Mesenchymal stem cell (in vitro differentiated cells and primary cell): ENCODE results near the gene PRR18.

ENCODE experiments used
- DNase-seq: peaks from one replicate; pipeline ENCODE4 v3.0.0-alpha.2; 2013
- H2AFZ ChIP-seq: one replicate; pipeline ENCODE4 v1.6.1; 2013; ENCODE audit warnings: low read depth, mild to moderate bottlenecking, control low read depth, inconsistent platforms, low read length, moderate library complexity
- H2AK5ac ChIP-seq: 2 replicates; pipeline ENCODE4 v1.6.1; 2013; ENCODE audit warnings: low read length, moderate library complexity, mild to moderate bottlenecking, inconsistent platforms; ENCODE audit not compliant: severe bottlenecking
- H2BK120ac ChIP-seq: one replicate; pipeline ENCODE4 v1.6.1; 2013; ENCODE audit warnings: low read depth, mild to moderate bottlenecking, inconsistent platforms, low read length, moderate library complexity
- H2BK12ac ChIP-seq, 2 experiments: one replicate each; pipeline ENCODE4 v1.6.1; 2013; ENCODE audit warnings: inconsistent platforms in 2 of 2, low read length in 2 of 2, mild to moderate bottlenecking in 2 of 2, moderate library complexity in 2 of 2, control low read depth in 1 of 2
- H2BK15ac ChIP-seq: one replicate; pipeline ENCODE4 v1.6.1; 2013; ENCODE audit warnings: mild to moderate bottlenecking, low read depth, inconsistent platforms; ENCODE audit not compliant: poor library complexity, severe bottlenecking
- H2BK5ac ChIP-seq: 2 replicates; pipeline ENCODE4 v1.6.1; 2013; ENCODE audit warnings: low read depth, mild to moderate bottlenecking, low read length, control low read depth, inconsistent platforms; ENCODE audit not compliant: poor library complexity, severe bottlenecking
- H3K14ac ChIP-seq, 2 experiments: one replicate each; pipeline ENCODE4 v1.6.1; 2013; ENCODE audit warnings: inconsistent platforms in 2 of 2, low read length in 2 of 2, control low read depth in 1 of 2, mild to moderate bottlenecking in 1 of 2, moderate library complexity in 1 of 2
- H3K18ac ChIP-seq, 2 experiments: one replicate each; pipeline ENCODE4 v1.6.1; 2013; ENCODE audit warnings: inconsistent platforms in 2 of 2, low read length in 2 of 2, control low read depth in 1 of 2, low read depth in 1 of 2, mild to moderate bottlenecking in 1 of 2
- H3K23ac ChIP-seq, 2 experiments: one replicate each; pipeline ENCODE4 v1.6.1; 2013; ENCODE audit warnings: inconsistent platforms in 2 of 2, low read length in 2 of 2, mild to moderate bottlenecking in 2 of 2, moderate library complexity in 2 of 2, control low read depth in 1 of 2
- H3K27ac ChIP-seq: 2 replicates; pipeline ENCODE4 v1.5.1; 2013; ENCODE audit warnings: mild to moderate bottlenecking, moderate library complexity, low read length, control low read depth, inconsistent platforms; ENCODE audit not compliant: poor library complexity, severe bottlenecking
- H3K27me3 ChIP-seq, 2 experiments: 2 replicates each; pipeline versions ENCODE4 v1.6.1 to v1.7.0; 2013; ENCODE audit warnings: low read length in 2 of 2, mild to moderate bottlenecking in 2 of 2, moderate library complexity in 2 of 2, control low read depth in 1 of 2, inconsistent platforms in 1 of 2; ENCODE audit not compliant: control insufficient read depth in 1 of 2, insufficient read depth in 1 of 2
- H3K36me3 ChIP-seq, 2 experiments: 2 replicates each; pipeline versions ENCODE4 v1.6.1 to v1.7.0; 2013; ENCODE audit warnings: low read length in 2 of 2, control low read depth in 1 of 2, inconsistent platforms in 1 of 2, low read depth in 1 of 2, mild to moderate bottlenecking in 1 of 2; ENCODE audit not compliant: insufficient read depth in 2 of 2, control insufficient read depth in 1 of 2
- H3K4ac ChIP-seq, 2 experiments: one replicate each; pipeline ENCODE4 v1.6.1; 2013; ENCODE audit warnings: inconsistent platforms in 2 of 2, low read length in 2 of 2, mild to moderate bottlenecking in 2 of 2, moderate library complexity in 2 of 2, control low read depth in 1 of 2, low read depth in 1 of 2
- H3K4me1 ChIP-seq: 2 replicates; pipeline ENCODE4 v1.6.1; 2013; ENCODE audit warnings: low read depth, low read length, control low read depth; ENCODE audit not compliant: control insufficient read depth, insufficient read depth
- H3K4me2 ChIP-seq: 2 replicates; pipeline ENCODE4 v1.6.1; 2013; ENCODE audit warnings: low read length, mild to moderate bottlenecking, inconsistent platforms; ENCODE audit not compliant: poor library complexity, severe bottlenecking
- H3K4me3 ChIP-seq, 2 experiments: 2 replicates each; pipeline versions ENCODE4 v1.5.1 to v1.7.0; 2013; ENCODE audit warnings: low read length in 2 of 2, mild to moderate bottlenecking in 2 of 2, control low read depth in 1 of 2, low read depth in 1 of 2; ENCODE audit not compliant: insufficient read depth in 1 of 2
- H3K79me1 ChIP-seq: replicated peaks from 2 replicates; pipeline ENCODE4 v1.6.1; 2013; ENCODE audit warnings: mild to moderate bottlenecking, control low read depth, low read length, inconsistent platforms; ENCODE audit not compliant: poor library complexity, severe bottlenecking
- H3K9ac ChIP-seq: 2 replicates; pipeline ENCODE4 v1.7.0; 2013; ENCODE audit warnings: mild to moderate bottlenecking, low read length, moderate library complexity
- H3K9me3 ChIP-seq: 2 replicates; pipeline ENCODE4 v1.7.0; 2013; ENCODE audit warnings: mild to moderate bottlenecking, low read length; ENCODE audit not compliant: control insufficient read depth
- H4K8ac ChIP-seq: one replicate; pipeline ENCODE4 v1.6.1; 2013; ENCODE audit warnings: inconsistent platforms, mild to moderate bottlenecking, low read length, moderate library complexity
- H4K91ac ChIP-seq: one replicate; pipeline ENCODE4 v1.6.1; 2013; ENCODE audit warnings: mild to moderate bottlenecking, low read length, inconsistent platforms
- WGBS: methylation state at CpG from one replicate; pipeline ENCODE4 v1.1.7; 2013; ENCODE audit warnings: mixed read lengths; 5-methylcytosine and 5-hydroxymethylcytosine counted together

PRR18 gene

DNA sequence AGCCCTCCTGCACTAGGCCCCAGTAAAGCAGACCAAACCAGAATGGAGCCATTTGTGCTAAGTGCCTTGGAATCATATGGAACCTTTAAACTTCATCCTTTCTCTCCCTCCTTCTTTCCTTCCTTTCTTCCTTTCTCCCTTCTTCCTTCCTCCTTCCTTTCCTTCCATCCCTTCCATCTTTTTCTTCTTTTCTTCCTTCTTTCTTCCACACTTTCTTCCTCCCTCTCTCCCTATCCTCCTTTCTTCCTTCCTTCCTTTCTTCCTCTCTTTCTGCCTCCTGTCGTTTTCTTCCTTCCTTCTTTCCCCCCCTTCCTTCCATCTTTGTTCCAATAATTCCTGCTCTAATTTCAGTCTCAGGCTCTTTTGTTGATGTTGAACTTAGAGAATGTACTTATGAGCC is 45.3 kb upstream of the PRR18 start:
- Histone ChIP-seq H3K4me2 (no peak overlapping the region), H3K9me3 (peaks cover 7% of the 10 kb centered on the region), H2BK5ac (no peak overlapping the region), H3K36me3 (no peaks in the 10 kb centered on the region), H3K18ac (no peak overlapping the region), H3K27ac (no peak overlapping the region), H4K8ac (no peak overlapping the region), H3K23ac (no peak overlapping the region), H2BK120ac (no peak overlapping the region), H3K4ac (no peak overlapping the region), H4K91ac (no peak overlapping the region), H3K4me1 (no peaks in the 10 kb centered on the region), H2AFZ (no peak overlapping the region), H3K14ac (no peak overlapping the region), H3K27me3 (peaks cover 6 to 14% of the 10 kb centered on the region in 2 experiments), H3K9ac (no peak overlapping the region), H2BK12ac (no peak overlapping the region), H2BK15ac (no peak overlapping the region), H3K4me3 (no peak overlapping the region), H2AK5ac (no peak overlapping the region), H3K79me1 (no peaks in the 10 kb centered on the region)
- DNase-seq, result no peak
- WGBS, result no CpG with 5 or more reads among the region's 1 CpG

DNA sequence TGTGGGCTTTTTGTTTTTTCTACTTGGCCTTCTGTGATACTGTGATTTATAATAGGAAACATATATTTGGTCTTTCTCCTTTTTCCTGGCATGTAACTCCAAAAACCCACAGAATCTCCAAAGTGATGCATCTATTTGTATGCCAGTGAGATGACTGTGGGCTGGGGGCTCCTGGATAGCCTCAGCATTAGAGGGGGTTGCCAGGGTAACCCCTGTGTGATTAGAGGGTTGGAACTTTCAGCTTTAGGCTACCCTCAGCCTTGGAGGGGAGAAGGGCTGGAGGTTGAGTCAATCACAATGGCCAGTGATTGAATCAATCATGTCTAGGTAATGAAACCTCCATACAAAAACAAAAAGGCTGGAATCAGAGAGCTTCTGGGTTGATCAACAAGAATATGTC is 44.7 kb upstream of the PRR18 start:
- Histone ChIP-seq H4K91ac (no peak overlapping the region), H4K8ac (no peak overlapping the region), H3K9ac (no peak overlapping the region), H2BK5ac (no peak overlapping the region), H2BK120ac (no peak overlapping the region), H3K4me2 (no peak overlapping the region), H3K14ac (no peak overlapping the region), H3K36me3 (no peaks in the 10 kb centered on the region), H3K4me1 (no peaks in the 10 kb centered on the region), H2BK15ac (no peak overlapping the region), H3K4ac (no peak overlapping the region), H3K27ac (no peak overlapping the region), H2AK5ac (peak overlapping the region; percentile 72), H3K18ac (no peak overlapping the region), H2BK12ac (no peak overlapping the region), H3K27me3 (peaks cover 6 to 14% of the 10 kb centered on the region in 2 experiments), H2AFZ (no peak overlapping the region), H3K79me1 (no peaks in the 10 kb centered on the region), H3K23ac (no peak overlapping the region), H3K9me3 (peaks cover 7% of the 10 kb centered on the region), H3K4me3 (no peak overlapping the region)
- DNase-seq, result no peak

DNA sequence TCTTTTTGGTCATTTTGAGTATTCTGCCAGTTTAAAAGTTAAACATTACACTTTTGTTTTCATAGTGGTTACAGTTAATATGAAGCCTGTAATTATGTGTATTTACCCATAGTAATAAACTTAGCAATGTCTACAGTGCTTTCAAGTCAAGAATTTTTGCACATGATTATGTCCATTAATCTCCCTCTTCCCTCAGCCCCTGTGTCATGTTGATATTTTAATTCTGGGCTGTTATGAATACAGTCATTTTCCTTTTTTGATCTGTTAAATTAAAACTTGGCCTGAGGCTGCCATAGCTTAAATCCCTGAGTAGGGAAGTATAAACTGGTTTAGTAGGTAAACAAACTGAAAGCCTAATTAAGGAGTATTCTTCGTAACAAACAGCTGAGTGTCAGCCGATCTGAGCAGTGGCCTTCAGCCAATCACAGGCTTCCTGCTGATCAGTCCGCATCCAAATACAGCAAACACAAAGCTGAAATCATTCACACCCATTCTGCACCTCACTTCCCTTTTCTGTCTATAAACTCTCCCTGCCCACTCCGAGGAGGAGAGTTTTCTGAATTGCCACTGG is 43.6 kb upstream of the PRR18 start:
- WGBS, result 63% methylated on average over 4 of the region's 4 CpGs

DNA sequence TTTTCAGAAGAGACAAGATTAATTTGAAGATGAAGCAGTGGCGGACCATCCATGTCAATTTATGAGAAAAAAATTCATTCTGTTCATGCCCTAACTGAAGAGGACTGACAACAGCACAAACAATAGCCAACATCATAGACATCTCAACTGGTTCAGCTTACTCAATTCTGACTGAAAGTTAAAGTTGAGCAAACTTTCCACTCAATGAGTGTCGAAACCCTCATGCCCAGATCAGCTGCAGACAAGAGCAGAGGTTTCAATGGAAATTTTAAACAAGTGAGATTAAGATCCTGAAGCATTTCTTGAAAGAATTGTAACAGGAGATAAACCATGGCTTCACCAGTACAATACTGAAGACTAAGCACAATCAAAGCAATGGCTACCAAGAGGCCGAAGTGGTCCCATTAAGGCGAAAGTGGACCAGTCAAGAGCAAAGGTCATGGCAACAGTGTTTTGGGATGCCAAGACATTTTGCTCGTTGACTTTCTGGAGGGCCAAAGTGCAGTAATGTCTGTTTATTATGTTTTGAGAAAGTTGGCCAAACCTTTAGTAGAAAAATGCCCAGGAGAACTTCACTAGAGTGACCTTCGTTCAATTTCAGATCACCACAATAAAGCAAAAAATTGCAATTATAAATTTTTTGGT is 40.2 kb upstream of the PRR18 start:
- Histone ChIP-seq H3K9me3 (peaks cover 7% of the 10 kb centered on the region), H3K9ac (no peak overlapping the region), H3K4me1 (no peaks in the 10 kb centered on the region), H3K79me1 (no peaks in the 10 kb centered on the region), H3K27me3 (peaks cover 2 to 4% of the 10 kb centered on the region in 2 experiments), H2BK120ac (no peak overlapping the region), H2BK15ac (no peak overlapping the region), H3K14ac (no peak overlapping the region), H2BK5ac (no peak overlapping the region), H2AFZ (no peak overlapping the region), H3K18ac (no peak overlapping the region), H3K4me2 (no peak overlapping the region), H3K4me3 (no peak overlapping the region), H4K91ac (no peak overlapping the region), H2AK5ac (no peak overlapping the region), H3K23ac (no peak overlapping the region), H2BK12ac (no peak overlapping the region), H3K27ac (no peak overlapping the region), H3K36me3 (no peaks in the 10 kb centered on the region), H4K8ac (no peak overlapping the region), H3K4ac (no peak overlapping the region)
- 86% methylated on average over 5 of the region's 6 CpGs for WGBS
- DNase-seq, result peak; percentile 23

More for the DNA sequence above, 43.6 kb upstream of the PRR18 start:
- no peak overlapping the region for H2BK15ac ChIP-seq
- no peak overlapping the region for H3K18ac ChIP-seq
- H2AFZ ChIP-seq, result no peak overlapping the region
- no peak overlapping the region for H3K27ac ChIP-seq
- no peak overlapping the region for H4K91ac ChIP-seq
- no peaks in the 10 kb centered on the region for H3K4me1 ChIP-seq
- H2AK5ac ChIP-seq, result no peak overlapping the region
- no peaks in the 10 kb centered on the region for H3K79me1 ChIP-seq
- H3K9me3 ChIP-seq, result peaks cover 7% of the 10 kb centered on the region
- H3K4ac ChIP-seq, result no peak overlapping the region
- H3K4me3 ChIP-seq, result peak overlapping the region in 1 of 2 experiments; percentile 11
- no peak overlapping the region for H2BK120ac ChIP-seq
- peak overlapping the region; percentile 46 for H3K9ac ChIP-seq
- H2BK12ac ChIP-seq, result no peak overlapping the region
- no peaks in the 10 kb centered on the region for H3K36me3 ChIP-seq
- no peak overlapping the region for H3K23ac ChIP-seq
- H3K14ac ChIP-seq, result no peak overlapping the region
- peaks cover 10 to 14% of the 10 kb centered on the region in 2 experiments for H3K27me3 ChIP-seq
- H4K8ac ChIP-seq, result peak overlapping the region; percentile 31
- no peak for DNase-seq
- H3K4me2 ChIP-seq, result peak overlapping the region; percentile 41
- no peak overlapping the region for H2BK5ac ChIP-seq
